ENCODE measurements around the gene TLK1. TPM values are rescaled to one million over a fixed set of nuclear protein-coding genes. Genes with fewer than 3 reads are reported as not detected.

Gene TLK1
- total RNA-seq, 1 experiment from 2014 or later = 10.1 TPM

- TF ChIP-seq EZH2 (IDR thresholded peaks at IDR 0.05; ENCODE audit: low read length, unreplicated experiment) (no peak), EZH2phosphoT487 (IDR thresholded peaks at IDR 0.05; ENCODE audit: borderline replicate concordance, low read length) (no peak), CTCF (conservative IDR thresholded peaks at IDR 0.05; ENCODE audit: low read depth, low read length) (no peak)
- H3K4me3 ChIP-seq (ENCODE audit: low read length) = no peak overlapping the region
- no TSS peak for BruUV-seq (replicated peaks)
- POLR2A ChIA-PET (ENCODE audit: unreplicated experiment) = no interaction called here
- no peaks in the 10 kb centered on the region for H3K36me3 ChIP-seq (ENCODE audit: low read depth, low read length)
- no peak overlapping the region for H2AFZ ChIP-seq (ENCODE audit: low read length)
- H4K20me1 ChIP-seq (ENCODE audit: low read length) = no peaks in the 10 kb centered on the region
- peaks cover 13% of the 10 kb centered on the region for H3K4me1 ChIP-seq (ENCODE audit: insufficient read depth, low read length)
- H3K27me3 ChIP-seq (ENCODE audit: low read length) = no peaks in the 10 kb centered on the region
- H3K27ac ChIP-seq (ENCODE audit: low read length) = no peak overlapping the region
- no peaks in the 10 kb centered on the region for H3K9me2 ChIP-seq (replicated peaks; ENCODE audit: low read length)
- no peaks in the 10 kb centered on the region for H3F3A ChIP-seq (ENCODE audit: low read length, unreplicated experiment)
- CTCF ChIA-PET = no interaction called here
- ATAC-seq (no peak), DNase-seq (no peak)
- no peaks in the 10 kb centered on the region for H3K79me2 ChIP-seq (ENCODE audit: low read length)
- no peaks in the 10 kb centered on the region for H3K9me3 ChIP-seq (ENCODE audit: low read length)
- no peak overlapping the region for H3K9ac ChIP-seq (ENCODE audit: low read length)
- H3K4me2 ChIP-seq (ENCODE audit: low read length) = no peak overlapping the region
- intact Hi-C loops (cut with micrococcal nuclease) = no loop called here
Observed at GRCh38 chr2:171171808-171172207, 11.1 kb upstream of the TLK1 start.

GRCh38 chr2:171169839-171170238 is 9.1 kb upstream of the TLK1 start:
- H3K9me2 ChIP-seq (replicated peaks; ENCODE audit: low read length) = no peaks in the 10 kb centered on the region
- no peaks in the 10 kb centered on the region for H3F3A ChIP-seq (ENCODE audit: low read length, unreplicated experiment)
- intact Hi-C loops (cut with micrococcal nuclease) = loop anchor here (10.0 kb wide), 1 partner anchor 175 kb away; no protein-coding TSS in a partner anchor
- no peak overlapping the region for H3K4me2 ChIP-seq (ENCODE audit: low read length)
- no peak overlapping the region for H3K27ac ChIP-seq (ENCODE audit: low read length)
- H3K9ac ChIP-seq (ENCODE audit: low read length) = no peak overlapping the region
- H3K4me3 ChIP-seq (ENCODE audit: low read length) = no peak overlapping the region
- H2AFZ ChIP-seq (ENCODE audit: low read length) = no peak overlapping the region
- ChIA-PET CTCF (no interaction called here), POLR2A (ENCODE audit: unreplicated experiment) (no interaction called here)
- no peak for TF ChIP-seq EZH2 (IDR thresholded peaks at IDR 0.05; ENCODE audit: low read length, unreplicated experiment)
- TF ChIP-seq CTCF (conservative IDR thresholded peaks at IDR 0.05; ENCODE audit: low read depth, low read length) = no peak
- no peak for TF ChIP-seq EZH2phosphoT487 (IDR thresholded peaks at IDR 0.05; ENCODE audit: borderline replicate concordance, low read length)
- ATAC-seq (no peak), DNase-seq (no peak)
- H3K9me3 ChIP-seq (ENCODE audit: low read length) = no peaks in the 10 kb centered on the region
- no peaks in the 10 kb centered on the region for H3K36me3 ChIP-seq (ENCODE audit: low read depth, low read length)
- peaks cover 13% of the 10 kb centered on the region for H3K4me1 ChIP-seq (ENCODE audit: insufficient read depth, low read length)
- no TSS peak for BruUV-seq (replicated peaks)
- H3K27me3 ChIP-seq (ENCODE audit: low read length) = no peaks in the 10 kb centered on the region
- no peaks in the 10 kb centered on the region for H4K20me1 ChIP-seq (ENCODE audit: low read length)
- H3K79me2 ChIP-seq (ENCODE audit: low read length) = no peaks in the 10 kb centered on the region

GRCh38 chr2:171169333-171169732 is 8.6 kb upstream of the TLK1 start:
- no peak for TF ChIP-seq EZH2phosphoT487 (IDR thresholded peaks at IDR 0.05; ENCODE audit: borderline replicate concordance, low read length)
- Histone ChIP-seq H3K27ac (ENCODE audit: low read length) (no peak overlapping the region), H3K9me2 (replicated peaks; ENCODE audit: low read length) (no peaks in the 10 kb centered on the region), H3K27me3 (ENCODE audit: low read length) (no peaks in the 10 kb centered on the region), H3F3A (ENCODE audit: low read length, unreplicated experiment) (no peaks in the 10 kb centered on the region), H3K4me1 (ENCODE audit: insufficient read depth, low read length) (peaks cover 10% of the 10 kb centered on the region), H3K4me2 (ENCODE audit: low read length) (no peak overlapping the region), H2AFZ (ENCODE audit: low read length) (no peak overlapping the region), H4K20me1 (ENCODE audit: low read length) (no peaks in the 10 kb centered on the region), H3K36me3 (ENCODE audit: low read depth, low read length) (no peaks in the 10 kb centered on the region), H3K79me2 (ENCODE audit: low read length) (no peaks in the 10 kb centered on the region), H3K9ac (ENCODE audit: low read length) (no peak overlapping the region), H3K9me3 (ENCODE audit: low read length) (no peaks in the 10 kb centered on the region), H3K4me3 (ENCODE audit: low read length) (no peak overlapping the region)
- ATAC-seq (no peak), DNase-seq (no peak)
- POLR2A ChIA-PET (ENCODE audit: unreplicated experiment) = no interaction called here
- no TSS peak for BruUV-seq (replicated peaks)
- intact Hi-C loops (cut with micrococcal nuclease) = loop anchor here (10.0 kb wide), 1 partner anchor 175 kb away; no protein-coding TSS in a partner anchor
- CTCF ChIA-PET = no interaction called here
